Hypothalamus (tissue), 51 donors: ENCODE results near the gene EXOC6B.

Source experiments
- DNase-seq, 51 donors: peaks; one replicate each; lab custom pipeline; 2025; lab: John Stamatoyannopoulos, UW

EXOC6B gene

DNA sequence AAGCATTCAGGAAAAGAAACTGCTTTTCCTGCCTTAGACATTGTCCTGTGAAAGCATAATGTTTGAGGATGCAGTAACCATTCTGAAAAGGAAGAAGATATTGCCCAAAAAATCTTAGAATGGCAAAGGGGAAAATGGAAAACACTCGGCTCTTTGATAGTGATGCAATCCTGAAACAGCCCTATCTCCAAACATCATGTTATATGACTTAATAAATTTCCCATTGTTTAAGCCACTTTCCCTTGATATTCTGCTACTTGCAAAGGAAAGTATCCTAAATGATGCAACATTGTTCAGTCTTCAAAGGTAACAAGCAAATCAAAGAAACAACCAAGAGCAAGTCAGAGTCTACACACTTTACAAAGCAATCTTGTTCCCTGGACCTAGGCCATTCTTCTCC is 78.5 kb downstream of the EXOC6B start:
- no peak for DNase-seq

DNA sequence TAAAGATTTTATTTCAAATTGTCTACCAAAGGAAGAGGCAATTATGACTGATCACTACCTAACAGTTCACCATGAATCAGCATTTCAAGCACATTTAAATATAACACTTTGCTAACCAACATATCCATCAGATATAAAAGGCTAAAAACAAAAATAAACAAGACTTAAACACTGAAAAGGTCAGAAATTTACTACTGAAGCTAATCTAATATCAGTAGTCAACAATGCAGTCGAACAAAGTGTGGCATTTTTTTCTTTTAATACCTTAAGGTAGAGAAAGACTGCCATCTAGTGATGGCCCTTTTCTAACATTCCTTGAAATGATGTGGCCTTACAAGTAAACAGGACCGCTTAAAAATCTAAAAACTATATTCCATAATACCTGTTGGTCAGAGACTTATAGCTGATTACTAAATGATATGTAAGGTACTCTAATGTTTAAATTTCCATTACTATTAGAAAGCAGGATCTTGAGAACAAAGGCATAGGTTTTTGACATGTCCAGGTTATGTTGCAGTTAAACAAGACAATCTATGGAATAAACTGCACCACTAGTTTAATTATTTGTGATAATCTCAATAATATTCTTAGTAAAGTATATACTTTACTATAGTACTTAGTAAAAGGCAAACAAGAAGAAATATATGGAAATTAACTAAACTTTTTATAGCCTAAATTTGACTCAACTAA is 80.0 kb downstream of the EXOC6B start:
- peak in 2 of 51 donors; percentile 7 to 43 for DNase-seq

DNA sequence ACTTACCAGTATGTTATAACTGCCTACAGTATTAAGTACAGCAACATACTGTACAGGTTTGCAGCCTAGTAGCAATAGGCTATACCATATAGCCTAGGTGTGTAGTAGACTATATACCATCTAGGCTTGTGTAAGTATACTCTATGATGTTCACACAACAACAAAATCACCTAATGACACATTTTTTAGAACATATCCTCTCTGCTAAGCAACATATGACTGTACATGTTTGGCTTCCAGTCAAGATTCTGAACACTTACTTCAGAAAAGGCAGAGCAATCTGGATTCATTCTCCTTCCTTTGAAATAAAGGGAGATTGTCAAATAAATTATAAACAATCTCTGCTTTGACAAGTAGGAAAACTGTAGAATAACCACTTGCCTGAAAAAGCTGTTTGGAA is 81.8 kb downstream of the EXOC6B start:
- DNase-seq, result no peak

DNA sequence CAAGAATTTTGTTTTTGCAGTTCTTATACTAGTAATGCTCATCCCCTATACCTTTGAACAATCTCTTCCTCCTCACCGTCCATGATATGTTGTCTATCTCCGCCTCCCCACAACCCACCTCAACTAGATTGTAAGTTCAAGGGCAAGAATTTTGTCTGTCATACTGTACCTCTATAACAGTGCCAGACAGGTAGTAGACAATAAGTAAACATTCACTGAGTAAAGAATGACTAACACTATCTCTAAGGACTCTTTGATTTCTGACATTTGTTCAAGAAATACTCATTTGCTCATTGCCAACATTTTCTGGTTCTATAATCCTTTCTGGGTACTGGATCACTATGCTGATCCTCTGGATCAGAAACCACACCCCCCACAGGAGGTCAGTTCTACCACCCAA is 82.4 kb downstream of the EXOC6B start:
- no peak for DNase-seq

DNA sequence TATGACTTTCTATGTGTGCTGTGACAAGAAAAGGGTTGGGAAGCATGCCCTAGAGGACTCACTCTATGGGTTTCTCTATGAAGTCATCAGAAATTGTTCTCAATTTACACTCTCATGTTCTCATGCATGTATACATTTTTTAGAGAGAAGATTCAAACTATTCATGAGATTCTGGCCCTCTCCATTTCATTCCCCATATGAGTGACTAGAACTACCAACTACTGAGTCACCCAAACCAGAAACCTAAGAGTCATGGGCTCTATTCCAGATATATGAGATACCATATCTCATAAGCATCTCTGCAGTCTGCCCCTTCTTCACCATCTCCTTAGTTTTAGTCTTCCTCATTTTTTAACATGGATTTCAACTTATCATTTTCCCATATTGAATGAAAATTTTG is 87.7 kb downstream of the EXOC6B start:
- DNase-seq, result no peak

DNA sequence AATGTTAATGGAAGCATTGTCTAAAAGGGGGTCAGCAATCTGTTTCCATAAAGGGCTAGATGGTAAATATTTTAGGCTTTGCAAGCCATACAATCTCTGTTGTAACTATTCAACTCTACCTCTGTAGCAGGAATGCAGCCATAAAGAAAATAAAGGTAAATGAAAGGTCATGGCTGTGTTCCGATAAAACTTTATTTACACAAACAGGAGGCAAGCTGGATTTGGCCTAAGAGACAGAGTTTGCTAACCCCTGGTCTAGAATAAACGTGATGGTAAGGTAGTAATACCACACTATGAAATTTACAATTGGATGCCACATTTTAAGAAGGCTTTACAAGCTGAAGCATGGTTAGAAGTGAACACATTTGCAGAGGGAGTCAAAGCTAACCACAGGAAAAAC is 91.4 kb downstream of the EXOC6B start:
- no peak for DNase-seq

DNA sequence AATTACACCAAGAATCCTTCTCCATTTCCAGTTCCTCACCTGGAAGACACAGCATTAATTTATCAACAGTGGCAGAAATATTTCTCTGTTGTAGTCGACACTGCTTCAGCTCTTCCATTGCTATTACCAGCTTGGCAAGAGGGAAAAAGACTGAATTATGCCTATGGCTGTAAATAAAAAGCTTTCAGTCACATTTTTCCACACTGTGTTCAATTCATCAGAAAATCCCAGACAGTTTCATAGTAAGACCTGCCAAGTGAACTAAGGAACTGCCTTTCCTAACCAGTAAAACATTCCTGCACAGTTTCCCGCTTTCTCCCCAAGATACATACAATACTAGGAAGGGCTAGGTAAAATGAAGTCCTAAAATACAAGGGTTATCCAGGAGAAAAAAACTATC is 94.7 kb downstream of the EXOC6B start:
- DNase-seq, result no peak

DNA sequence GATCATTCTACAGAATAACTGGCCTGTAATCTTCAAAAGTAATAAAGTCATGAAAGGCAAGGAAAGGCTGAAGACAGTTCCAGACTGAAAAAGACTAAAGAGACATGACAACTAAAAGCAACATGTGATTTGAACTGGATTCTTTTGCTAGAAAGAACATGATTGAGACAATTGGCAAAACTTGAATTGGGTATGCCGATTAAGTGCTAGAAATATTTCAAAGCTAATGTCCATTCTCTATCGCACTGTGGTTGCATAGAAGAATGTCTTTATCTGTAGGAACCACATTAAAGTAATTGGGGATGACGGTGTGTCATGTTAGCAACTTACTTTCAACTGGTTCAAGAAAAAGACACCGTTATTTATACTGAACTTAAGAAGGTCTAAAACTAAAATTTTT is 98.5 kb downstream of the EXOC6B start:
- DNase-seq, result no peak

DNA sequence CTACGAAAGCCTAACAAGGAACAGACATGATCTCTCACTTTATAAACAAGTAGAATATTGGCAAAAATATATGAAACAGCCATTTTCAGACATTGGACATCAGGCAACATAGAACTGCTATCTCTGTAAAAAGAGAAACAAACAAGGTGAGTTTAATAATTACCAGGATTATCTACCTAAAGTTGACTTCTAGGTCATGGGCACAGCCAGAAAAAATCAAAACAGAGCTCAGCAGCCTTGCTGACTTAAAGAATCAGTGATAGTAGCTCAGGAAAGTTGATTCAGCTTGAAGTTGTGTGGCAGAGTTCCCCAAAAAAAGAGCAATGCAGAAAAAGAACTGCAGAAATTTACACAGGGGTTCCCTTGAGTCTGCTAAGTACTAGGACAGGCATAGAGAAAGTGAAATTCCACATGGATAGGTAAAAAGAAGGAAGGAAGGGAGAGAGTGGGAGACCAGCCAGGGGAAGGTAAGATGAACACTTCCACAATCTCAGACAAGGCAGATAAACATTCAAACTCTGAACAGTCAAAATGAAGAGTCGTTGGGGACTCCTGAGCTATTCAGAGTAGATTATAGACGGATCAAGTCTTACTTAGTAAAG is 102.0 kb downstream of the EXOC6B start:
- no peak for DNase-seq

DNA sequence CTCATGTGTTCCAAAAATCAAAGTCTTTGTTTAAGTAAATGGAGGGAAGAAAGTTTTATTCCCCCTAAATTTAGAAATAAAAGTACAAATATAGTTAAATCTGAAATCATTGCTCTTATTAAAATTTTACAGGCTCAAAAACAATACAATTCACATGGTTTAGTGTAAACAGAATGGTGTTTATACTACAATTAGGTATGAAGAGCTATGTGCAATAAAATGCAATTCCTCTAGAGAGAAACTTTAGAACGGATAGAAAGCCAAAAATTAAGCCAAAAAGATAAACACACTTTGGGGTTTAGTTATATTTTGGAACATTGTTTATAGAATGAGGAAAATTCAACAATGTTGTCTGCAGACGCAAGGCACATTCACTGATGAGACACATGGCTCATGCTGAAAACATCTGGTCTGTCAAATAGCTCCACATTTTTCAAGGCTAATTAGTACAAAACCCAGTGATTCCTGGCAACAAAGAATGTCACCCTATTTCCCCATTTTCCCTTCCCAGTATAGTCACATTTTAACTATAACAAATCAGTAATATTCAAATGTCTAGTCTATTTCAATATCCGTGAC is 103.3 kb downstream of the EXOC6B start:
- DNase-seq, result no peak

DNA sequence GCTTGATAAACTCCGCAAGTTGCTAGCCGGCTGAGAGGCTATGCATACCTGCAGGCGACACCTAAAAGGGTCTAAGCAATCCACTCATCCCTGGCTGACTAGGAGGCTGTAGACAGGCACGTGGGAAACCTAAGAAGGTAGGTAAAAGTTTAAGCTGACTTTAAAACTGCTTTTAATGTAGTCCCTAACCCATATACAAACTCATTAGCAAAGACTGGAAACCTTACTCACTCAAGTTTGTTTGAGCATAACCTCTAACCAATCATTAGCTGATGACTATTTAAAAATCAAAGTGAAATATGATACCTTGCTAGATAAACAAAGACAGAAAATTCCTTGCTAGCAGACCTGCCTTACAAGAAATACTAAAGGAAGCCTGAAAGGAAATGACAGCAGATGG is 106.4 kb downstream of the EXOC6B start:
- no peak for DNase-seq

DNA sequence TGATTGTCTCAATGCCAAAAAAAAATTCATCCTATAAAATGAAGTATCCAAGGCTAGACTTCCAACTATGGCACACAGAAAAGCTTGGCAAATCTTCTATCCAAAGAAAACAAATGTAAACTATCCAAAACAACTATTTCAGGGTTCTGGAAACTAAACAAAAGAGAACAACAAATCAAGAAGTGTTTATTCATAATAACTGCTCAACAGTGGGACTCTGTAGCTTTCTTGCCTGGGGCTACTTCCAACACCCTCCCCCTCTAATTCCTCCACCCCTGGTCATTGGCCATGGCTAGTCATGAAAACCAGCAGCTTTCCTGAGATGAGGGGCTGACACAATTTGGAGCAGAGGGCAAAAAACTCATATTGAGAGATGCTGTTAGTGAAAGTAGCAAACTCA is 107.0 kb downstream of the EXOC6B start:
- no peak for DNase-seq

DNA sequence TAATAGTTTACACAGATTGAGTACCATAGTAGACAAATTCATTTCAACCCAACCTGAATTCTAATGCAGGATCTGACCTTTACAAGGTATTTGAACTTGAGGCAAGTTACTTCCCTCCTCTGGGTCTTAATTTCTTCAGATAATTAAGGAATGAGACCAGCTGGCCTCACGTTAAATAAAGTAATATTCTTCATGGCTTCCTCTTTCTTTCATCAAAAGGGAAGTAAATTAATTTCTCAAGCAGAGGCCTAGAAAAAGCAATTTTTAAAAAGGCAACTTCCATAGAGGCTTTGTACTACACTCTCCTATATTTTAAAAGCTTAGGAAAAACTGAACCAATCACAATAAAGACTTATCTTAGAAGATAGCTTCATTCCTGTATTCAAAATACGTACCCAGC is 109.2 kb downstream of the EXOC6B start:
- DNase-seq, result no peak

DNA sequence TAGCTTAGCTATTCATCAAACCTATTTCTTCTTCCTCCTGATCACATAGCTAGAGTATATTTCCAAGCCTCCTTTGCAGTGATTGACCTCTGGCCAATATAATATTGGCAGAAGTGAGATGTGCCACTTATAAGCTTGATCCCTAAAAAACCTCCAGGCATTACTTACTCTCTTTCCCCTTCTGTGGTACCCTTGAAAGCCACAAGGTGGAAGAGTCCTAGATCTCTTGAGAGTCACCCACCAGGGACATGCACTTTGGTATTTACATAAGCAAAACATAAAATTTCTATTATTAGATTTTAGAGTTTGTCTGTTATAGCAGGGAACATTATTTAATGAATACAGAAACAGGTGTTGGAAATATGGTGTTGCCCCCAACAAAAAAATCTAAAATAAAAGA is 112.0 kb downstream of the EXOC6B start:
- DNase-seq, result no peak

DNA sequence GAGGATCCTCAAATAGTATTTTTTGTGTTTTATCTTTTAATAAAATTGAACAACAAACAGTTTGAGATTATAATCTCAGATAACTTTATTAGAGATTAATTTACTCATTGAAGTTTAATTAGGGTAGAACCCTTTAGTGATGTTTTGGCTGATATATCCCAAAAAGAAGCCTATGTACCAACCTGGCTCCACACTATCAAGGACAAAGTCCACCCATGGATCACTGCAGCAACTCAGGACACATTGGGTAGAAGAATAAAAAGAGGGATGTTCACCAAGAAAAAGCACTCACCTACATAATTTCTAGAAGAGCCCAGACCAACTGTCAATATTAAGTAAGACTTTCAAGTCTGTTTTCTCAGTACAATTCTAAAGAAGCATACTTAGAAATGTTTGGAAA is 112.9 kb downstream of the EXOC6B start:
- no peak for DNase-seq

DNA sequence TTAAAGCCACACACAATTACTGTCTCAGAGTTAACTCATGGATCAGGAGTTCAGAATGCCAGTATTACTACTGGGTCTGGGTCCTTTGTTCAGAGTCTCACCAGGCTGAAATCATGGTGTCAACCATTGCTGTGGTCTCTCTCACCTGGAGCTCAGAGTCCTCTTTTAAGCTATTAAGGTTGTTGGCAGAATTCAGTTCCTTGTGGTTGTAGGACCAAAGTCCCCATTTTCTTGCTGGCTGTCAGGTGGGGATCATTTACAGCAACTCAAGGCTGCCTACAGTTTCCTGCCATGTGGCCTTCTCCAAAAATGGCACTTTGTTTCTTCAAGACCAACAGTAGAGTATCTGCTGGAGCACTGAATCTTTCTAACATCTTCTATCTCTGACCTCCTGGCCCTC is 113.5 kb downstream of the EXOC6B start:
- no peak for DNase-seq

DNA sequence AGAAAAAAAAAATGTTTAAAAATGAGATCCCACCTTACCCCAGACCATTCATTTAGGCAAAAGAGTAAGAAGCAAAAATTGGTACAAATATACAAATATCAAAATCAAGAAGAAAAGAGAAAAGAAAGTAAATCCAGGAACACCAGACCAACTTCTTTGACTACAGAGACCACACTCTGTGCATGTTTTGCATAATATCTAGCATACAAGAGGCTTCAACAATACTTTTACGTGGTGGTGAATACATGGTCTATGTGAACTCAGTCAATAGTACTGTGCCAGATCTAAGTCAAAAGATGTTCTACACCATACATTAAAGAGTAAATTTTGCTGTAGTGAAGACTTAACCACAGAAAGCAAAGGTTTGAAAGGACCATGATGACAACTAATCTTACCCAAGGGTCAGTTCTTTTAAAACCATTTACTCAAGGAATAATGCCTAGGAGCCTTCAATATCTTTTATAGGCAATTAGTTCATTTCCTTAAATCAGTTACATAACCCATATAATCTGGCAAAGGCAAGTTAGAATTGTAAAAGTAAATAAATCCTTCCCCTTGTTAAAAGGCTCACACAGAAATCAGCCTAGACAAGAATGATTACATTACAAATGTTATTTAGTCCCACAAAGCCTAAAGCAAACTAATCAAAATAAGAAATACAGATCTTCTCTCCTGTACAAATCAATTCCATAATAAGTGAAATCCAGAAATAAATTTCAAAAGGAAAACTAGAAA is 115.2 kb downstream of the EXOC6B start:
- no peak for DNase-seq

DNA sequence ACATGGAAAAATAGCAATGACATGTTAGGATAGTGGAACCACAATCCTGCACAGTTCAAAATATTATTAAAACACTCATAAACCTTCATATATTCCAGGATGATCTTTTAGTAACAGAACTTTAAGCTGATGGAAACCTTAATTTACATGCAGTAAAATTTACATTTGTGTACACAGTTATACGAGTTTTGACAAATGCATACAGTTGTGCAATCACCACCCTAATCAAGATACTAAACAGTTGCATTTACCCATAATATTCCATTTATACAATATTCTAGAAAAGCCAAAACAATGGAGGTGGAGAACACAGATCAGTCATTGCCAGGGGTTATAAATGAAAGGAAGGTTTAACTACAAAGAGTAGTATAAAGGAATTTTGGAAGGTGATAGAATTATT is 117.6 kb downstream of the EXOC6B start:
- no peak for DNase-seq

DNA sequence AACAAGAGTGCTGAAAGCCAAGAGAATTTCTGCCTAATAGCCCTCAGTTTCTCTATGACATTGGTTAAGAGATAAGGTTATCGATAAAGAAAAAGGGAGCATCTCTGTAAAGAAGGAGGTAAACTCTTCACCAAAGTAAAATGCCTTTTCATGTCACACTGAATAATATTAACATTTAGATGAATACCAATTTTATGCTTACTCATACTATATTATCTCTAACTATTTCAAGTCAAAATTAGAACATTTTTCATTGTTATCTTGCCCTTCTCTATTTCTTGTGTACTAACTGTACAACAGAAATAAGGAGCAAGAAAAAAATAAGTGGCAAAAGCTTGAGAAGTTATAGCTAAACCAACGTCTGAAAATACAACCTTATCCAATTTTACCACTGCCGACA is 127.5 kb downstream of the EXOC6B start:
- DNase-seq, result no peak

DNA sequence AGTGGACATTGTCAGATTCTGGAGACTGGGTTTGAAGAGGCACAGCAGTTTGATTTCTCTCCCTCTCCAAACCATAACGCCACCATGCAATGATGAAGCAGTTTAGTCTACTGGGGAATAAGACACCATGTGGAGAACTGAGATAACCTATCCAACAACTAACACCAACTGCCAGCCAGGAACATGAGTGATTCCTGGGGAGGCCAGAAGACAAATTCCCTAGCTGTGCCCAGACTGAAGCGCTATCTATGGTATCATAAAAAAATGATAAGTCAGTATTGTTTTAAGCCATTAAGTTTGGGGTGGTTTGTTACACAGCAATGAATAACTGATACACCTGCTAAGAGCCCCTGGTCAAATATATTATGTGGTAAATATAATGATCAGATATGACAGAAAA is 129.3 kb downstream of the EXOC6B start:
- no peak for DNase-seq

DNA sequence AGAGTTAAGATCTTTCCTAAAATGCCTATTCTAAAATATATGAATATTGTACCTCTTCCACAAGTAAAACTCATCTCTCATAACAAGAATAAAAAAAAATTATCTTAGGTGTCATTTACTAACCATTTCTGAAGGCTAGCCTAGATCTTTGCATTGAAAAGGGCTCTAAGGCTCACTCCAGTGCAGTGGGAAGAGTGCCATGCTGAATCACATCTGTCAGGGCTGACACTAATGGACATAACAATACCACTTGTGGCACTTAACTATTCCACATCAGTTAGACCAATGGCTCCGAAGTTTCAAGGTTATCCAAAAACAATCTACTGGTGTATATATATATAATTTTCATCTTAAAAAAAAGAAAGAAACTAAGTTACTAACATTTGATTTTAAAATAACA is 130.2 kb downstream of the EXOC6B start:
- no peak for DNase-seq
